ENCODE data around the gene SELENOO.

Gene SELENOO

DNA sequence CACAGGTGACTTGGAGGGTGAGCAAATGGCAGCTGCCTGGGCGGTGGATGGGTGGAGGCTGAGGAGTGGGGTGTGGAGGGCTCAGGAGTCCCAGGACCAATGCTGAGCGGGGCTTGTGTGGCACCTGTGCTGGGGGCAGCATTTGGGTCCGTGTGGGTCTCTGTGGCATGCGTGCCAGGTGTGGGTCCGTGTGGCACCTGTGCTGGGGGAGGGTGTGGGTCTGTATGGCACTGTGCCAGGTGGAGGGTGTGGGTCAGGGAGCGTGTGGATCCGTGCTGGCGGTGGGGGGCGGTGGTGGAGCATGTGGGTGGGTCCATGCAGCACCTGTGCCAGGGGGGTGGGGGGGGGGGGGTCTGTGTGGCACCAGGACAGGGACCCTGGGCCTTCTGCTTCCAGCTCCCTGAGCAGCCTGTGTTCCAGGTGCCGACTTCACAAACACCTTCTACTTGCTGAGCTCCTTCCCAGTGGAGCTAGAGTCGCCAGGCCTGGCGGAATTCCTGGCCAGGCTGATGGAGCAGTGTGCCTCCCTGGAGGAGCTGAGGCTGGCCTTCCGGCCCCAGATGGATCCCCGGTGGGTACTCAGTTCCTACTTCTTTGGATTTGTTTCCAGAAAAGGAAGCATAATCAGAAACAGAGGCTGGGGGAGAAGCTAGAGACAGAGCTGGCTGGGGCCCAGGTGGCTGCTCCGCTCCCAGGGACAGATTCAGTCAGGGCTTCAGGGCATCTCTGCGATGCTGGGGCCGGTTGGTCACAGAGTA, 14.7 kb downstream of the SELENOO start:
- Histone ChIP-seq H3K4me1 (ENCODE audit: control insufficient read depth, insufficient read depth, low read length) (peaks cover 4% of the 10 kb centered on the region; the same call in 1 of the 2 replicates), H3K9me3 (ENCODE audit: control insufficient read depth, insufficient read depth, low read depth, low read length) (no peaks in the 10 kb centered on the region), H3K4me3 (ENCODE audit: low read depth, low read length) (no peak overlapping the region), H3K36me3 (ENCODE audit: control insufficient read depth, insufficient read depth, low read length) (peaks cover 81% of the 10 kb centered on the region), H3K27me3 (ENCODE audit: control insufficient read depth, insufficient read depth, low read length) (no peaks in the 10 kb centered on the region), H3K9ac (ENCODE audit: low read length) (no peak overlapping the region), H3K27ac (ENCODE audit: low read depth, low read length) (no peak overlapping the region)

DNA sequence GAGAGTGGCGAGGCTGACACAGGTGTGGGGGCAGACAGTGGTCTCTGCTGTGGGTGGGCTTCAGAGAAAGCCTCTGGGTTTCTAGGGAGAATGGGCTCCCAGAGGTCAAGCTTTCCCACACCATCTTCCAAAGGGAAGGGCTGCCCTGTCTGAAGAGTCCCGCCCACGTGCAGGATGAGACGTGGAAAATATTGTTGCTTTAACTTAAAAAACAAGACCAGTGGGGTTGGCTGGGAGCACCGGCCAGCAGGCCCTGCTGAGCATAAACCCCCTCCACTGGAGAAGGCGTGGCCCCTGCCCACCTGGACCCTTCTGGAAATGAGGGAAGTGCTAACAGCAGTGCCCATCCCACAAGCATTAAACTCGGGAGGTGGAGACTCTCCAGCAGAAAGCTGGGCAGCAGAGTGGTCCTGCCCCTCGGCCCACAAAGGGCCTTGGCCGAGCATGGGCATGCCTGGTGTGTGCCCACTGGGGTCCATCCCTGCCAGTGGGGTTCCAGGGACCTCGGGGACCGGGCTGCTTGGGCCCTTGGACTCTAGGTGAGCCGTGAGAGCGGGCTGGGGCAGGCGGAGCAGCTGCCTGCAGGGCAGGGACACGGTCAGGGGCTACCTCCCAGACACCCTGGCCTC, 15.4 kb downstream of the SELENOO start:
- no peak overlapping the region for H3K4me3 ChIP-seq (ENCODE audit: low read depth, low read length)
- no peak overlapping the region for H3K27ac ChIP-seq (ENCODE audit: low read depth, low read length)
- no peak overlapping the region for H3K9ac ChIP-seq (ENCODE audit: low read length)
- peaks cover 81% of the 10 kb centered on the region for H3K36me3 ChIP-seq (ENCODE audit: control insufficient read depth, insufficient read depth, low read length)
- peaks cover 4% of the 10 kb centered on the region; the same call in 1 of the 2 replicates for H3K4me1 ChIP-seq (ENCODE audit: control insufficient read depth, insufficient read depth, low read length)
- no peaks in the 10 kb centered on the region for H3K9me3 ChIP-seq (ENCODE audit: control insufficient read depth, insufficient read depth, low read depth, low read length)
- no peaks in the 10 kb centered on the region for H3K27me3 ChIP-seq (ENCODE audit: control insufficient read depth, insufficient read depth, low read length)

DNA sequence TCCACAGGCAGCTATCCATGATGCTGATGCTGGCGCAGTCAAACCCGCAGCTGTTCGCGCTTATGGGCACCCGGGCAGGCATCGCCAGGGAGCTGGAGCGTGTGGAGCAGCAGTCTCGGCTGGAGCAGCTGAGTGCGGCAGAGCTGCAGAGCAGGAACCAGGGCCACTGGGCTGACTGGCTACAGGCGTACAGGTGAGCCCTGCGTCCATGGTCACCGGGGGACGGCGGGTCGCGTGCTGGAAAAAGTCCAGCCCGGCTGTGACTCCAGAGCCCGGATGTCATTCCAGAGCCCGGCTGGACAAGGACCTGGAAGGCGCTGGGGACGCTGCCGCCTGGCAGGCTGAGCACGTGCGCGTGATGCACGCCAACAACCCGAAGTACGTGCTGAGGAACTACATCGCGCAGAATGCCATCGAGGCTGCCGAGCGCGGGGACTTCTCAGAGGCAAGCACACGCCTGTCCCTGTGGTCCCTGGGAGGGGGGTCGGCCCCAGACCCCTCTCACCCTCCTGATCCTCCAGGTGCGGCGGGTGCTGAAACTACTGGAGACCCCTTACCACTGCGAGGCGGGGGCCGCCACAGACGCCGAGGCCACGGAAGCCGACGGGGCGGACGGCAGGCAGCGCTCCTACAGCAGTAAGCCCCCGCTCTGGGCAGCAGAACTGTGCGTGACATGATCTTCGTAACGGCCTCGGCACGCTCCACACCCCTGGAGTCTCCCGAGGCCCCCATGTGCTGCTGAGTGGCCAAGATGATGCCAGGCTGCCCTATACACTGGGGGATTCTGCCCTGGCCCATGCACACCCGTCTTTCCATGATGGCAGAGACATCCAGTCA, 16.1 kb downstream of the SELENOO start:
- H3K27ac ChIP-seq (ENCODE audit: low read depth, low read length): no peak overlapping the region
- H3K9me3 ChIP-seq (ENCODE audit: control insufficient read depth, insufficient read depth, low read depth, low read length): no peaks in the 10 kb centered on the region
- H3K4me1 ChIP-seq (ENCODE audit: control insufficient read depth, insufficient read depth, low read length): peaks cover 4% of the 10 kb centered on the region; the same call in 1 of the 2 replicates
- peaks cover 83% of the 10 kb centered on the region for H3K36me3 ChIP-seq (ENCODE audit: control insufficient read depth, insufficient read depth, low read length)
- no peaks in the 10 kb centered on the region for H3K27me3 ChIP-seq (ENCODE audit: control insufficient read depth, insufficient read depth, low read length)
- H3K9ac ChIP-seq (ENCODE audit: low read length): no peak overlapping the region
- no peak overlapping the region for H3K4me3 ChIP-seq (ENCODE audit: low read depth, low read length)

DNA sequence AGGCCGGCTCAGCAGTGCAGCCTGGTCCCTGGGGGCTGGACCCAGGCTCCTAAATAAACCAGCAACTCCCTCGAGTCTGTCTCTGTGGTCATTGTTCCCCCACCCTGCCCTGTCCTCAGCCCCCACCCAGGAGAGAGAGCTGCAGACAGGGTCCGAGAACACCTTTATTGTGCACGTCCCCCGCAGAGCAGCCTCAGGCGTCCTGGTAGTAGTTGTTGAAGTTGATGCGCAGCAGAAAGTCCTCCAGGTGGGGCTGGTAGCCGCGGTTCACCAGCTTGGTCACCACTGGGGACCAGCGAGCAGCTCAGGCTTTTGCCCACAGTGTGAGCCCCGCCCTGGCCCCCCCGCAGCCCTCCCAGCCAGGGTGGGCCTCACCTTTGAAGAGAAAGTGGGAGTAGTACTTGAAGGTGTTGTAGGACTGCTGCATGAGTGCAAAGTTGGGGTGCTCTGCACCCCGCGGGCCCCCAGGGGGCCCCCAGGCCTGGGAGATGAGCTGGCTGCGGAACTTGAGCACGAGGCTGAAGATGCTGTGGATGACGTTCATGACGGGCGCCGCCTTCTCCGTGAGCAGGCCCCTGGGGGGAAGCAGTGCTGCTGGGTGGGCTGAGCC, 16.8 kb downstream of the SELENOO start:
- H3K9ac ChIP-seq (ENCODE audit: low read length): no peak overlapping the region
- H3K4me3 ChIP-seq (ENCODE audit: low read depth, low read length): no peak overlapping the region
- H3K27ac ChIP-seq (ENCODE audit: low read depth, low read length): no peak overlapping the region
- no peaks in the 10 kb centered on the region for H3K27me3 ChIP-seq (ENCODE audit: control insufficient read depth, insufficient read depth, low read length)
- H3K9me3 ChIP-seq (ENCODE audit: control insufficient read depth, insufficient read depth, low read depth, low read length): no peaks in the 10 kb centered on the region
- H3K36me3 ChIP-seq (ENCODE audit: control insufficient read depth, insufficient read depth, low read length): peaks cover 83% of the 10 kb centered on the region
- H3K4me1 ChIP-seq (ENCODE audit: control insufficient read depth, insufficient read depth, low read length): peaks cover 4% of the 10 kb centered on the region; the same call in 1 of the 2 replicates

DNA sequence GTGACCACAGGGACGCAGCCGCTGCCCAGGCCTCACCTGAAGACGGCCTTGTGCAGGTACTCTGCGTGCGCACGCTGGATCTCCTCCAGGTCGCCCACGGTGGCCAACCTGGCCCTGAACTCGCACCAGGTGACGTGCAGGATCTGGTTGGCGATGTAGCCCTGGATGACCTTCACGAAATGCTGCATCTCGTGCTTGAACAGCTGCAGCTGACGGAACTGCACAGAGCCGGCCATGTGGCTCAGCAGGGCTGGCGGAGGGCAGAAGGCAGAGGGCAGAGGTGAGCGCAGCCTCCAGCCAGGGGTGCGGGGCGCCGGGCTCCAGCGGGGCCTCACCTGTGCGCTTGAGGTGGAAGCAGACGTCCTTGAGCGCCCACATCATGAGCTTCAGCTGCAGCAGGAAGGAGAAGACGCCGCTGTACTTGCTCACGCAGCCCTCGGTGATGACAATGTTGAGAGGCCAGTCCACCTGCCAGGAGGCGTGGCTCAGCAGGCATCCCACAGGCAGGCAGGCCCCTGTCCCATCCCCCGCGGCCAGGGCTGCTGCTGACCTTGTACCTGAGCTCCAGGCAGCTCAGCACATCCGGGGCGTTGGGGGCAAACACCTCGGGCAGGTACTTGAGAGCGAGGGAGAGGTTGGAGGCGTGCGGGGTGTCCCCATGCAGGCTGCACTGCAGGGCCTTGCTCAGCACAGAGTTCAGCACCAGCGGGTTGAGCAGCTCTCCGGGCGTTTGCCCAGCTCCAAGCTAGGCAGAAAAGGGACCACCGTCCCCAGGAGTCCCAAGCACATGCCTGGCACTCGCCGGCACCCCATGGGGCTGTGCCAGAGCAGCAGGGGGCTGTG, 17.6 kb downstream of the SELENOO start:
- Histone ChIP-seq H3K27ac (ENCODE audit: low read depth, low read length) (no peak overlapping the region), H3K36me3 (ENCODE audit: control insufficient read depth, insufficient read depth, low read length) (peaks cover 83% of the 10 kb centered on the region)

DNA sequence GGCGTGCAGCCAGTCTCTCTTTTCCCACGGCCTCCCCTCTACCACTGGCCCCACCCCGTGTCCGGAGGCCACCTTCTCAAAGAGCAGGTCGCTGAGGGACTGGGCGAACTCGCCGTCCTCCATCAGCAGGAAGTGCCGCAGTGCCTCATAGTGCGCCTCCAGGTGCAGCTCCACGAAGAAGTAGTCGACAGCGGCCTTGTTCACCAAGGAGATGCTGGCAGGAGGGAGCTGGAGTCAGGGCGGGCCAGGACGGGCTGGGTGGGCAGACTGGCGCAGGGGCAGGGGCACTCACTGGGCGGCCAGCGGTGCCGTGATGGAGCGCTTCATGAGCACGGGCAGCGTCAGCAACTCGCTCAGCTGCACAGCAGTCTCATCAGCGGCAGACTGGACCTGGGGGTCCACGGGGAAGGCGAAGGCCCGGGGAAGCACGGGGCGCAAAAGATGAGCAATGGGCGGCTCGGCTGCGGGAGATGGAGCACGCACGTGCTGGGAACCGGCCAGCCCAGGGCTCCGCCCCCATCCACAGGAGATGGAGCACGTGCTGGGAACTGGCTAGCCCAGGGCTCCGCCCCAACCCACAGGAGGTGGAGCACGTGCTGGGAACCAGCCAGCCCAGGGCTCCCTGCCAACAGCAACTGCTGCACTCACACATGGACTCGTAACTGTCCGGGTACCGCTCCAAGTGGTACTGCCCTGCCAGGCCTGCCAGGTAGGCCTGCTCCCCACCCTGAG, 18.4 kb downstream of the SELENOO start:
- Histone ChIP-seq H3K27ac (ENCODE audit: low read depth, low read length) (no peak overlapping the region), H3K36me3 (ENCODE audit: control insufficient read depth, insufficient read depth, low read length) (peaks cover 83% of the 10 kb centered on the region), H3K4me3 (ENCODE audit: low read depth, low read length) (no peak overlapping the region), H3K4me1 (ENCODE audit: control insufficient read depth, insufficient read depth, low read length) (peaks cover 4% of the 10 kb centered on the region; the same call in 1 of the 2 replicates), H3K27me3 (ENCODE audit: control insufficient read depth, insufficient read depth, low read length) (no peaks in the 10 kb centered on the region), H3K9ac (ENCODE audit: low read length) (no peak overlapping the region), H3K9me3 (ENCODE audit: control insufficient read depth, insufficient read depth, low read depth, low read length) (no peaks in the 10 kb centered on the region)

More for the DNA sequence above, 17.6 kb downstream of the SELENOO start:
- Histone ChIP-seq H3K9me3 (ENCODE audit: control insufficient read depth, insufficient read depth, low read depth, low read length) (no peaks in the 10 kb centered on the region), H3K27me3 (ENCODE audit: control insufficient read depth, insufficient read depth, low read length) (no peaks in the 10 kb centered on the region), H3K4me3 (ENCODE audit: low read depth, low read length) (no peak overlapping the region), H3K4me1 (ENCODE audit: control insufficient read depth, insufficient read depth, low read length) (peaks cover 4% of the 10 kb centered on the region; the same call in 1 of the 2 replicates), H3K9ac (ENCODE audit: low read length) (no peak overlapping the region)

DNA sequence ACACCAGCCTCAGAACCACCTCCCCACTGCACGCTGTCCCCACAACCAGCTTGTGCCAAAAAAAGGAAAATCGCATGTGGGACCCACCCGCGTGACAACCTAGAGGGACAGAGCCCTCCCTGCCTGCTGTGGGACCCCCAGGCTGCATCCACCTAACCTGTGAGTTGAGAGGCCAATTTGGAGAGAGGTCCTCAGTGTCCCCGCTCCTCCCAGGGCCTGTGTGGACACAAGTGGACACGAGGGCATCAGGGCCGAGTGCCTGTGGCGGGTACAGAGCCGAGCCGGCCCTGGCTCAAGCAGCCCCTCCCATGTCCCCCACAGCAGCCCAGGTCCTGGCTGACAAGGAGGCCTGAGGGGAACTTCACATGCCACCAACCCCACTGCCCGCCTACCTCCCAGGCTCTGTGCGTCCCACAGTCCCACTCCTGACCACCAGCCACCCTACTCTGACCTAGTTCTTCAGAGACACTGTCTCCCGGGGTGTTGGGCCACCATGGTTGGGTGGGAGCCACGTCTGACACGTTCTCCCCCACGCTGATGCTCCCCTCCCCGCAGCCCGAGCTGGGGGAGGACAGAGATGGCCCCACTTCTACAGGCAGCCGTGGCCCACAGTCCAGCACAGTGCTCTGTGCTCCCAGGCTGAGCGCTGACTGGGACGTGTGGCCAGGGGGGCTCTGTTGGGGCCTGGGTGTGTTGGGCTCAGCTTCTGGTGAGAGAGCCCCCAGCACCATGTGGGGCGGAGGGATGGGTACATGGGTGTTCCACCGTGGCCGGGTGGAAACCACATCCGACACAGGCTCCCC, 19.2 kb downstream of the SELENOO start:
- Histone ChIP-seq H3K9ac (ENCODE audit: low read length) (no peak overlapping the region), H3K27me3 (ENCODE audit: control insufficient read depth, insufficient read depth, low read length) (no peaks in the 10 kb centered on the region), H3K4me3 (ENCODE audit: low read depth, low read length) (no peak overlapping the region), H3K27ac (ENCODE audit: low read depth, low read length) (no peak overlapping the region), H3K36me3 (ENCODE audit: control insufficient read depth, insufficient read depth, low read length) (peaks cover 81% of the 10 kb centered on the region), H3K9me3 (ENCODE audit: control insufficient read depth, insufficient read depth, low read depth, low read length) (no peaks in the 10 kb centered on the region), H3K4me1 (ENCODE audit: control insufficient read depth, insufficient read depth, low read length) (peaks cover 4% of the 10 kb centered on the region; the same call in 1 of the 2 replicates)

DNA sequence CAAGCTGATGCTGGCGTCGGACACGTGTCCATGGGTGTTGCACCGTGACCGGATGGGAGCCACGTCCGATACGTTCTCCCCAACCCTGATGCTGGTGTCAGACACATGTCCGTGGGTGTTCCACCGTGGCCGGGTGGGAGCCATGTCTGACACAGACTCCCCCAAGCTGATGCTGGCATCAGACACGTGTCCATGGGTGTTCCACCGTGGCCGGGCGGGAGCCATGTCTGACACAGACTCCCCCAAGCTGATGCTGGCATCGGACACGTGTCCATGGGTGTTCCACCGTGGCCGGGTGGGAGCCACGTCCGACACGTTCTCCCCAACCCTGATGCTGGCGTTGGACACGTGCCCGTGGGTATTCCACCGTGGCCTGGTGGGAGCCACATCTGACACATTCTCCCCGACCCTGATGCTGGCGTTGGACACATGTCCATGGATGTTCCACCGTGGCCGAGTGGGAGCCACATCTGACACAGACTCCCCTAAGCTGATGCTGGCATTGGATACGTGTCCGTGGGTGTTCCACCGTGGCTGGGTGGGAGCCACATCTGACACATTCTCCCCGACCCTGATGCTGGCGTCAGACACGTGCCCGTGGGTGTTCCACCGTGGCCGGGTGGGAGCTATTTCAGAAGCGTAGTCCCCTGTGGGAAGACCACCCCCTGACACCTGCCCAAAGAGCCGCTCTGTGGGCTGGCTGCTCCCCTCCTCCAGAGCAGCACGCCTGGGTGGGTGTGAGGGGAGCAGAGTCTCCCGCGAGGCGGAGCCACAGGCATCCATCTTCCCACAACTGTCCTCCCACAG, 20.0 kb downstream of the SELENOO start:
- Histone ChIP-seq H3K4me1 (ENCODE audit: control insufficient read depth, insufficient read depth, low read length) (peaks cover 4% of the 10 kb centered on the region; the same call in 1 of the 2 replicates), H3K27ac (ENCODE audit: low read depth, low read length) (no peak overlapping the region), H3K36me3 (ENCODE audit: control insufficient read depth, insufficient read depth, low read length) (peaks cover 78% of the 10 kb centered on the region), H3K27me3 (ENCODE audit: control insufficient read depth, insufficient read depth, low read length) (no peaks in the 10 kb centered on the region), H3K4me3 (ENCODE audit: low read depth, low read length) (no peak overlapping the region), H3K9me3 (ENCODE audit: control insufficient read depth, insufficient read depth, low read depth, low read length) (no peaks in the 10 kb centered on the region), H3K9ac (ENCODE audit: low read length) (no peak overlapping the region)

Measured in HUES6 (cell line).